K562 (cell line): ENCODE measurements around the gene SLC4A2. TPM values are rescaled to one million over a fixed set of nuclear protein-coding genes. Genes with fewer than 3 reads are reported as not detected.

Experiments
- BRF2 ChIP-seq: IDR thresholded peaks from 3 replicates; pipeline ENCODE4 v1.6.1; 2011; ENCODE audit warnings: borderline replicate concordance, mild to moderate bottlenecking; ENCODE audit not compliant: insufficient read length, insufficient read depth
- CBFB ChIP-seq: sonication (generic); formaldehyde crosslinking; IDR thresholded peaks from 2 replicates; pipeline ENCODE4 v1.4.0; 2020; ENCODE audit warnings: mild to moderate bottlenecking, missing genetic modification reagents
- CBX3 ChIP-seq, 2 experiments: IDR thresholded peaks; 1 replicate in 1 of 2; 2 replicates in 1 of 2; pipeline ENCODE4 v1.6.1; 2012; ENCODE audit warnings: inconsistent platforms in 2 of 2, low read length in 2 of 2, borderline replicate concordance in 1 of 2, control low read depth in 1 of 2
- CHD2 ChIP-seq: IDR thresholded peaks from 2 replicates; pipeline ENCODE4 v1.6.1; 2011; ENCODE audit warnings: low read depth, low read length
- DACH1 ChIP-seq: fragments of 450-650 bp; IDR thresholded peaks from 2 replicates; pipeline ENCODE4 v1.6.1; 2018; ENCODE audit not compliant: partially characterized antibody
- FOS ChIP-seq: IDR thresholded peaks from 3 replicates; pipeline ENCODE4 v1.6.1; 2011; ENCODE audit not compliant: insufficient read length; ENCODE audit errors: extremely low read depth
- FOXA1 ChIP-seq: fragments of 450-650 bp; IDR thresholded peaks from 2 replicates; pipeline ENCODE4 v1.6.1; 2016; ENCODE audit warnings: mild to moderate bottlenecking, borderline replicate concordance
- HMGXB4 ChIP-seq: sonication (generic); formaldehyde crosslinking; IDR thresholded peaks from 2 replicates; pipeline ENCODE4 v1.8.1; 2023; ENCODE audit warnings: mild to moderate bottlenecking, missing genetic modification reagents
- NONO ChIP-seq, 2 experiments: fragments of 200-400 bp in 1 of 2; fragments of 450-650 bp in 1 of 2; formaldehyde crosslinking in 1 of 2; IDR thresholded peaks; 2 replicates each; pipeline ENCODE4 v1.6.1; 2017; ENCODE audit warnings: low read depth in 2 of 2, mild to moderate bottlenecking in 2 of 2, moderate library complexity in 2 of 2, low read length in 1 of 2
- POLR2AphosphoS2 ChIP-seq: IDR thresholded peaks from 2 replicates; pipeline ENCODE4 v1.6.1; 2012; ENCODE audit warnings: low read length, improper control_type of control experiment
- POLR2G ChIP-seq: fragments of 200-400 bp; formaldehyde crosslinking; IDR thresholded peaks from 2 replicates; pipeline ENCODE4 v1.6.1; 2017; ENCODE audit warnings: low read depth, mild to moderate bottlenecking, antibody characterized with exemption, low read length, moderate library complexity
- RCOR1 ChIP-seq, 2 experiments: IDR thresholded peaks; 2 replicates each; pipeline ENCODE4 v1.6.1; 2012; ENCODE audit warnings: low read depth in 2 of 2, low read length in 2 of 2, borderline replicate concordance in 1 of 2, improper control_type of control experiment in 1 of 2
- SIN3A ChIP-seq, 2 experiments: fragments of 150-350 bp in 1 of 2; IDR thresholded peaks; 2 replicates each; pipeline ENCODE4 v1.6.1; 2011 to 2016; ENCODE audit warnings: borderline replicate concordance in 2 of 2, low read depth in 2 of 2, low read length in 2 of 2, mild to moderate bottlenecking in 2 of 2, moderate library complexity in 2 of 2; ENCODE audit not compliant: control insufficient read depth in 1 of 2
- SMAD1 ChIP-seq: fragments of 150-350 bp; IDR thresholded peaks from 2 replicates; pipeline ENCODE4 v1.6.1; 2014; ENCODE audit warnings: low read length, low read depth; ENCODE audit not compliant: partially characterized antibody
- SNAPC5 ChIP-seq: fragments of 250-450 bp; sonication (Bioruptor Pico); IDR thresholded peaks from 2 replicates; pipeline ENCODE4 v1.8.0; 2021; ENCODE audit warnings: moderate library complexity, mild to moderate bottlenecking, inconsistent platforms
- TBP ChIP-seq: optimal IDR thresholded peaks from 2 replicates; pipeline ENCODE3; 2011; ENCODE audit warnings: low read depth, low read length, improper control_type of control experiment
- VEZF1 ChIP-seq: fragments of 200-800 bp; sonication (Bioruptor generic); IDR thresholded peaks from 2 replicates; pipeline ENCODE4 v1.6.1; 2017; ENCODE audit warnings: missing genetic modification characterization, missing compliant biosample characterization
- ZBTB5 ChIP-seq: fragments of 450-650 bp; IDR thresholded peaks from 2 replicates; pipeline ENCODE4 v1.6.1; 2017; ENCODE audit warnings: antibody characterized with exemption
- ZNF408 ChIP-seq: fragments of 250-450 bp; sonication (Bioruptor Pico); IDR thresholded peaks from 2 replicates; pipeline ENCODE4 v1.4.0; 2020; ENCODE audit warnings: low read depth, mild to moderate bottlenecking, moderate library complexity
- ZNF444 ChIP-seq: fragments of 250-450 bp; sonication (Bioruptor Pico); IDR thresholded peaks from 2 replicates; pipeline ENCODE4 v1.4.0; 2020; ENCODE audit warnings: mild to moderate bottlenecking, moderate library complexity
- polyA plus RNA-seq, 8 experiments: library from polyadenylated mRNA; depleted of rRNA in 4 of 8; stranded (reverse) in 5 of 8; unstranded in 3 of 8; fragments of >200 nt; fragmentation: Nextera tagmentation in 2 of 8; fragmentation: Illumina TruSeq in 1 of 8; extraction: Ambion mirVana in 2 of 8; extraction: Trizol in 1 of 8; gene quantifications; 2 replicates each; pipeline versions ENCODE4 v1.2.1 to v1.2.3, GENCODE V29; 2011 to 2014; ENCODE audit warnings: inconsistent platforms in 1 of 8, missing spikeins in 1 of 8
- total RNA-seq, 7 experiments: library from RNA; depleted of rRNA in 6 of 7; stranded (reverse); fragments of >200 nt in 6 of 7; fragmentation: Illumina TruSeq in 2 of 7; extraction: Trizol in 2 of 7; gene quantifications; 2 replicates each; pipeline versions ENCODE4 v1.2.1 to v1.2.3, GENCODE V29; 2011 to 2021; ENCODE audit warnings: low replicate concordance in 1 of 7

SLC4A2 gene
- total and polyA plus RNA-seq, 9 of the 15 experiments (the other 6 are each of a cell fraction or from before 2014, with no cell fraction given), result 11.4 to 375 (median 130) TPM

- TF ChIP-seq RCOR1 (IDR thresholded peaks at IDR 0.05; ENCODE audit: borderline replicate concordance in 1 of 2, low read depth in 2 of 2, low read length in 2 of 2) (0 out of 4 replicates have a peak, but pooled peaks of 1 of the 2 experiments have one; percentile 1), HMGXB4 (CRISPR knock-in tag) (peak; percentile 22; the same call in 1 of the 2 replicates), ZBTB5 (no peak), SNAPC5 (no peak), CBFB (peak; percentile 96), FOXA1 (no peak), CHD2 (0 out of 2 replicates have a peak, but pooled peaks have one; percentile 27), BRF2 (no peak), SMAD1 (no peak), POLR2G (peak; percentile 73), DACH1 (peak; percentile 57), ZNF408 (CRISPR knock-in tag) (no peak), CBX3 (IDR thresholded peaks at IDR 0.05; ENCODE audit: borderline replicate concordance in 1 of 2, low read length in 2 of 2) (0 out of 3 replicates have a peak, but pooled peaks of 1 of the 2 experiments have one; percentile 6), SIN3A (IDR thresholded peaks at IDR 0.05; ENCODE audit: borderline replicate concordance in 2 of 2, control insufficient read depth in 1 of 2, low read depth in 2 of 2, low read length in 2 of 2) (peak; percentile 96 to 98), VEZF1 (peak; percentile 90; the same call in 1 of the 2 replicates), FOS (no peak), NONO (IDR thresholded peaks at IDR 0.05; ENCODE audit: low read depth in 2 of 2, low read length in 1 of 2) (no peak), TBP (no peak), POLR2AphosphoS2 (0 out of 2 replicates have a peak, but pooled peaks have one; percentile 36), ZNF444 (CRISPR knock-in tag) (no peak)
These were observed 3.2 kb downstream of the SLC4A2 start (continued) for GRCh38 chr7:151062399-151063211.
